Hepatocyte (in vitro differentiated cells): ENCODE data around the gene KRT84.

ENCODE experiments used
- CTCF ChIP-seq: fragments of 200-600 bp; sonication (generic); IDR thresholded peaks from 2 replicates; pipeline ENCODE4 v1.5.1; 2016; ENCODE audit warnings: antibody characterized with exemption, mild to moderate bottlenecking; ENCODE audit not compliant: poor library complexity
- EZH2 ChIP-seq: fragments of 200-600 bp; sonication (generic); IDR thresholded peaks from 2 replicates; pipeline ENCODE4 v1.6.1; 2016; ENCODE audit warnings: antibody characterized with exemption, mild to moderate bottlenecking, borderline replicate concordance
- EZH2phosphoT487 ChIP-seq: fragments of 200-600 bp; sonication (generic); IDR thresholded peaks from one replicate; pipeline ENCODE4 v1.6.1; 2018; ENCODE audit warnings: antibody characterized with exemption, mild to moderate bottlenecking, low read depth, moderate library complexity; ENCODE audit not compliant: unreplicated experiment, severe bottlenecking

- TF ChIP-seq CTCF (peak; percentile 33), EZH2 (no peak), EZH2phosphoT487 (no peak)
Observed at GRCh38 chr12:52395761-52396434, 10.4 kb upstream of the KRT84 start.
